A673 (cell line): Measurements from ENCODE around the gene IGSF6.

Source experiments
- CTCF ChIP-seq: fragments of 300-800, 200-600 bp; sonication (generic); conservative IDR thresholded peaks from 2 replicates; pipeline ENCODE4 v1.5.1; 2017; ENCODE audit warnings: low read depth, mild to moderate bottlenecking, antibody characterized with exemption, low read length, moderate library complexity, mixed read lengths
- EZH2 ChIP-seq: fragments of 200-600 bp; sonication (generic); IDR thresholded peaks from 2 replicates; pipeline ENCODE4 v1.6.1; 2017; ENCODE audit warnings: borderline replicate concordance, low read depth, mild to moderate bottlenecking, mixed read lengths, antibody characterized with exemption, low read length; ENCODE audit not compliant: poor library complexity, severe bottlenecking

DNA sequence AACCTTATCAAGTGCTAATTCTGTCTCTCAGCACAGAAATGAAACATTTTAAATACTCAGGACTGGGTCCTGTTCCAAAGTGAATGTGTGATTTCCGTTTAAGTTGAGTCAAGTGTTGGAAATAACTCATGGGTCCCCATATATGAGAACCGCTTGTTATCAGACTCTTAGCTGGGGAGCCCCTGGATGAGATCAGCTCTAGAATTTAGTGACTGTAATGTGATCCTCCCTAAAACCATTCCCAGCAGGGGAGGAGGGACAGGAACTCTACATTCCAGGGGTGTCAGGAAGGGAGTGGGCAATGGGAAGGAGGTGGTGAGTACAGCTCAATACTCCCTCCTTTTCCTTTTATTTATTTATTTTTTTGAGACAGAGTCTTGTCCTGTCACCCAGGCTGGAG lies 48.9 kb upstream of the IGSF6 start:
- no peak for TF ChIP-seq CTCF
- TF ChIP-seq EZH2 = no peak
